Adrenal gland (tissue), 12 donors: ENCODE results near the gene QPCT. TPM values are rescaled to one million over a fixed set of nuclear protein-coding genes. Genes with fewer than 3 reads are reported as not detected.
"Not testable (repeated sequence)": the region's sequence is repeated elsewhere in the genome, so short reads cannot be mapped to it uniquely, and the experiment has no call there.

ENCODE experiments used
- DNase-seq, 7 donors: peaks; one replicate each; pipeline ENCODE4 v3.0.0-alpha.2; 2019 to 2020
- H3K27ac ChIP-seq, 5 donors: fragments of 200-600 bp; sonication (generic) in 4 of 5; 1 replicate in 3 of 5; 2 replicates in 2 of 5; pipeline versions ENCODE4 v1.5.1 to v1.8.0; 2016 to 2020; ENCODE audit warnings: mild to moderate bottlenecking in 1 of 5
- H3K27me3 ChIP-seq: fragments of 200-600 bp; 2 replicates; pipeline ENCODE4 v1.8.0; 2021
- H3K36me3 ChIP-seq, 2 donors: fragments of 200-600 bp; replicated peaks in 1 of 2; 1 replicate in 1 of 2; 2 replicates in 1 of 2; pipeline versions ENCODE4 v1.5.1 to v1.8.0; 2018 to 2022
- H3K4me1 ChIP-seq, 2 donors: fragments of 200-600 bp; replicated peaks in 1 of 2; 1 replicate in 1 of 2; 2 replicates in 1 of 2; pipeline versions ENCODE4 v1.5.1 to v1.8.0; 2018 to 2021
- H3K4me3 ChIP-seq, 4 donors: fragments of 200-600 bp; sonication (generic) in 3 of 4; one replicate each; pipeline ENCODE4 v1.5.1; 2016 to 2018
- H3K9me3 ChIP-seq, 3 donors: fragments of 200-600 bp; sonication (generic) in 1 of 3; replicated peaks in 1 of 3; 1 replicate in 2 of 3; 2 replicates in 1 of 3; pipeline versions ENCODE4 v1.5.1 to v1.8.0; 2016 to 2021
- POLR2A ChIP-seq, 2 donors: fragments of 450-650 bp; IDR thresholded peaks; one replicate each; pipeline ENCODE4 v1.6.1; 2017; ENCODE audit warnings: antibody characterized with exemption in 2 of 2, mild to moderate bottlenecking in 2 of 2, moderate library complexity in 1 of 2
- WGBS, 4 donors: extraction: QIAGEN DNeasy Blood & Tissue Kit in 2 of 4; methylation state at CpG; one replicate each; pipeline versions ENCODE4 v1.1.5 to v1.1.7; 2013 to 2017; 5-methylcytosine and 5-hydroxymethylcytosine counted together
- intact Hi-C, 2 donors: fragments of 100-400 bp; cut with DNase I; formaldehyde crosslinking; loops; one replicate each; pipeline versions ENCODE4 v1.14.1 to v1.15.0; 2022 to 2023
- polyA plus RNA-seq, 3 donors: library from polyadenylated mRNA; stranded (reverse); fragments of 200-250 nt in 2 of 3; fragments of 350-450 nt in 1 of 3; fragmentation: Illumina TruSeq in 1 of 3; extraction: RNeasy Lipid Tissue Mini Kit (QIAGEN cat#74804) in 1 of 3; gene quantifications; one replicate each; pipeline ENCODE4 v1.2.3, GENCODE V29; 2013 to 2014
- total RNA-seq, 9 donors: library from RNA; depleted of rRNA in 4 of 9; stranded (reverse); fragments of >200 nt in 4 of 9; fragments of 120-200 nt in 1 of 9; fragmentation: NEBNext Ultra II Directional in 1 of 9; extraction: Animal tissue kit (Norgen Biotek cat#: 25700) in 1 of 9; gene quantifications; one replicate each; pipeline versions ENCODE4 v1.1.0 to v1.2.4, GENCODE V29; 2013 to 2023
- TF ChIP-seq, protein P1 (sequence below), 6 experiments: fragments of 450-650 bp in 4 of 6; fragments of 200-600 bp in 2 of 6; sonication (generic) in 1 of 6; IDR thresholded peaks; 1 replicate in 5 of 6; 2 replicates in 1 of 6; pipeline versions ENCODE4 v1.5.1 to v1.8.0; 2016 to 2021; ENCODE audit warnings: antibody characterized with exemption in 6 of 6, mild to moderate bottlenecking in 2 of 6, moderate library complexity in 1 of 6
- donor health status: healthy with polysubstance abuse.
- donor health status: Bipolar disorder and iron deficiency.
- donor health status: DM: yes; HTN: yes; CAD: no.
- donor health status: DM: no; HTN: no; CAD: no.
- donor health status: DM: no; HTN: no; CAD: no.
- donor health status: DM: yes; HTN: yes; CAD: no.

The QPCT gene
- total and polyA plus RNA-seq, 12 donors = 30.6 to 746 (median 192) TPM

DNA sequence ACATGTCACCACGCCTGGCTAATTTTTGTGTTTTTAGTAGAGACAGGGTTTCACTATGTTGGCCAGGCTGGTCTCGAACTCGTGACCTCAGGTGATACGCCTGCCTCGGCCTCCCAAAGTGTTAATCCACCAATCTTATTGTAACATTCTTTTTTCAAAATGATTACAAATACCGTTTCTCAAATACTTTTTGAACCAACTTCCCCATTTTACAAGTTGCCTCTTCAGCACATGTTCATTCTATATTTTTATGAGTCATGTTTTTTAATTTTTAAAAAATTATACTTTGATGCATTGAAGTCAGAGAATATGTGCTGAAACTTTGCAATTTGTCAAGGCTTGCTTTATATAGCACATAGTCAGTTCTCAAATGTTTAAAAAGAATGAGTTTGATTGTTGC, 58.2 kb downstream of the QPCT start:
- WGBS, 4 donors = 79 to 87% (median 85%) methylated on average over 6 of the region's 6 CpGs
- no peak for DNase-seq
- intact Hi-C loops = no loop called here
- H3K27ac ChIP-seq = no peak overlapping the region
- H3K9me3 ChIP-seq = no peaks in the 10 kb centered on the region
- no peaks in the 10 kb centered on the region for H3K36me3 ChIP-seq
- H3K27me3 ChIP-seq = no peaks in the 10 kb centered on the region
- H3K4me3 ChIP-seq = no peak overlapping the region
- H3K4me1 ChIP-seq = no peaks in the 10 kb centered on the region
- no peak for TF ChIP-seq POLR2A (IDR thresholded peaks at IDR 0.05)
- TF ChIP-seq, protein P1, sequence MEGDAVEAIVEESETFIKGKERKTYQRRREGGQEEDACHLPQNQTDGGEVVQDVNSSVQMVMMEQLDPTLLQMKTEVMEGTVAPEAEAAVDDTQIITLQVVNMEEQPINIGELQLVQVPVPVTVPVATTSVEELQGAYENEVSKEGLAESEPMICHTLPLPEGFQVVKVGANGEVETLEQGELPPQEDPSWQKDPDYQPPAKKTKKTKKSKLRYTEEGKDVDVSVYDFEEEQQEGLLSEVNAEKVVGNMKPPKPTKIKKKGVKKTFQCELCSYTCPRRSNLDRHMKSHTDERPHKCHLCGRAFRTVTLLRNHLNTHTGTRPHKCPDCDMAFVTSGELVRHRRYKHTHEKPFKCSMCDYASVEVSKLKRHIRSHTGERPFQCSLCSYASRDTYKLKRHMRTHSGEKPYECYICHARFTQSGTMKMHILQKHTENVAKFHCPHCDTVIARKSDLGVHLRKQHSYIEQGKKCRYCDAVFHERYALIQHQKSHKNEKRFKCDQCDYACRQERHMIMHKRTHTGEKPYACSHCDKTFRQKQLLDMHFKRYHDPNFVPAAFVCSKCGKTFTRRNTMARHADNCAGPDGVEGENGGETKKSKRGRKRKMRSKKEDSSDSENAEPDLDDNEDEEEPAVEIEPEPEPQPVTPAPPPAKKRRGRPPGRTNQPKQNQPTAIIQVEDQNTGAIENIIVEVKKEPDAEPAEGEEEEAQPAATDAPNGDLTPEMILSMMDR (IDR thresholded peaks at IDR 0.05) = no peak

DNA sequence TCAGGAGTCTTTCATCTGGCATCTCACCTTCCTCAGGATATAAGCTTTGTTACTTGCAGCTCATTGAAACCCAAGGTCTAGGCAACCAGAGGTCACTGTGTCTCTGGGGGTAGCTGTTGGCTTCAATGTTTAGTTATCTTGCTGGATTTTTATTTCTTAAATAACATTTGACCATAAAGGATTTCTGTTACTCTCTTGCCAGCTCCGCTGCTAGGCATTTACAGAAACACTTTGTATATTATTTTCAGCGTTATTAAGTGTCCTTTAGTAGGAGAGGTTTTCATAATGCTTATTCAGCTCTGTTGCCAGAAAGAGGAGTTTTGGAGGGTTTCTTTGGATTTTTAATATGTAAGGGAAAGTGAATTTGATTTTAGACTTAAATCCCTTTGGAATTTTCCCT, 61.4 kb downstream of the QPCT start:
- no peak overlapping the region for H3K27ac ChIP-seq

DNA sequence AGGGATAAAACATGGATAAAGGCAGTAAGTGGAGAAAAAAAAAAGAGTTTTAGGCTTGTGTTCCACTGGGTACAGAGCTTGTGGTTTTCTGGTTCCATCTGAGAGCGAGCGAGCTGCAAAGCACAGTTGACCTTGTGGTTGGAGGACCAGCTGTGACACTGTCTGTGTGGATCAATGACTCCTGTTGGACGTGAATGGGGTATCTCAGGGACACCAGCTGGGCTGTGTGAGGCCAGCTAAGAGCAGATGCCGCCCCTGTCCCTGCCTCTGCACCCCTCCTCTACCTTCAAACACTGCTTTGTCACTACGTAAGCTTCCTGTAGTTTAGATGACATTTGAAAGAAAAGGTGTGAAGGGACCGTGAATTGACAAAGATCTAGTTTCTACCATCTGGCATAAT, 67.8 kb downstream of the QPCT start:
- H3K4me1 ChIP-seq = peaks cover 0 to 6% of the 10 kb centered on the region in 2 donors
- no peak overlapping the region for H3K27ac ChIP-seq
- no peaks in the 10 kb centered on the region for H3K27me3 ChIP-seq
- 75 to 78% (median 77%) methylated on average over 6 of the region's 6 CpGs for WGBS, 4 donors
- H3K4me3 ChIP-seq = no peak overlapping the region
- no peaks in the 10 kb centered on the region for H3K9me3 ChIP-seq
- no peaks in the 10 kb centered on the region for H3K36me3 ChIP-seq
- DNase-seq = no peak
- intact Hi-C loops = loop anchor here (5.0 to 10.0 kb wide), 3 partner anchors 253 to 863 kb away; no protein-coding TSS in a partner anchor
- no peak for TF ChIP-seq POLR2A (IDR thresholded peaks at IDR 0.05)
- TF ChIP-seq, protein P1 (IDR thresholded peaks at IDR 0.05) = no peak

More for the DNA sequence above, 61.4 kb downstream of the QPCT start:
- H3K36me3 ChIP-seq = no peaks in the 10 kb centered on the region
- no peak for TF ChIP-seq POLR2A (IDR thresholded peaks at IDR 0.05)
- TF ChIP-seq, protein P1 (IDR thresholded peaks at IDR 0.05) = no peak
- DNase-seq = no peak
- no peak overlapping the region for H3K4me3 ChIP-seq
- H3K9me3 ChIP-seq = no peaks in the 10 kb centered on the region
- WGBS, 4 donors = 86 to 93% (median 91%) methylated on average over 2 of the region's 2 CpGs
- no peaks in the 10 kb centered on the region for H3K27me3 ChIP-seq
- intact Hi-C loops = no loop called here
- no peaks in the 10 kb centered on the region for H3K4me1 ChIP-seq

DNA sequence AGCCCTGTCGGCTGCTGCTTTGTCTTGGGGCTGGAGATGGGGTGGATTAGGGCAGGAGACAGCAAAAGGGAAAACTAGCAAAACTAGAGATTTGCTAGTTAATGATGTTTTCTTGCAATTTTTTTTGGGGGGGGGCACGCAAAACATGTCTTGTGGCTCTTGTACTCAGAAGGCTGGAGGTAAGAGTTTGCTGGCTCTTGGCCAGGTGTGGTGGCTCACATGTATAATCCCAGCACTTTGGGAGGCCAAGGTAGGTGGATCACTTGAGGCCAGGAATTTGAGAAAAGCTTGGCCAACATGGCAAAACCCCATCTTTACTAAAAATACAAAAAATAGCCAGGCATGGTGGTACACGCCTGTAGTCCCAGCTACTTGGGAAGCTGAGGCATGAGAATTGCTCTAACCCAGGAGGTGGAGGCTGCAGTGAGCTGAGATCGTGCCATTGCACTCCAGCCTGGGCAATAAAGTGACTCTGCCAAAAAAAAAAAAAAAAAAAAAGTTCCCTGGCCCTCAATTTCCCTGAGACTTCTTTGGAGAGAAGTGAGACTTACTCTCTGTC, 69.6 kb downstream of the QPCT start:
- not testable (repeated sequence) for H3K27ac ChIP-seq, DNase-seq

DNA sequence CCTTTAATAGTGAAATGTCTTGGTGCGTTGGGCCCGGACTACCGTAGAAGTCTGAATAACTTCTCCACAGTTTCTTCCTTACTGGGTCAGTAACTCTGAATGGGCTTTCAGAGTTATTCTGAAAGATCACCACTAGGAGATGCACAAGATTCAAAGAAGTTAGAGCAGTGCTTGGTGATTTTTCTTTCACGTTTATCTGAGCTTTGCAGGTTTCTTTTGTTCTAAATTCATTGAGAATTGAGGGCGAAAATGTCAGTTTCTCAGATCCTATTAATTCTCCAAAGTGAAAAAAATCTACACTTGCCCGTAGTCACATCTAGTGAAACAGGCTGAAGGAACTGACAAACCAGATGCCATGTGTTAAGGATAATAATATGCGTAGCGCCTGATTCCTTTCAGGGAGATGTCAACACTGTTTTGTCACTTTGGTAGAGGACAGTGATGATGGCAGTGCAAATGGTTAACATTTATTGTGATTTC, 70.1 kb downstream of the QPCT start:
- 24 to 32% (median 25%) methylated on average over 8 of the region's 8 CpGs for WGBS, 4 donors
- intact Hi-C loops = loop anchor here (5.0 to 10.0 kb wide), 3 partner anchors 250 to 860 kb away; no protein-coding TSS in a partner anchor
- H3K36me3 ChIP-seq = no peaks in the 10 kb centered on the region
- H3K27ac ChIP-seq = no peak overlapping the region
- H3K4me1 ChIP-seq = peaks cover 0 to 6% of the 10 kb centered on the region in 2 donors
- DNase-seq = peak in 1 of 7 donors; percentile 9
- H3K27me3 ChIP-seq = no peaks in the 10 kb centered on the region
- H3K4me3 ChIP-seq = no peak overlapping the region
- TF ChIP-seq, protein P1 (IDR thresholded peaks at IDR 0.05) = peak; percentile 77 to 98 (median 93)
- no peak for TF ChIP-seq POLR2A (IDR thresholded peaks at IDR 0.05)
- H3K9me3 ChIP-seq = no peaks in the 10 kb centered on the region

More for the DNA sequence above, 69.6 kb downstream of the QPCT start:
- not testable (repeated sequence) for H3K36me3 ChIP-seq, H3K4me1 ChIP-seq, H3K4me3 ChIP-seq, H3K27me3 ChIP-seq, H3K9me3 ChIP-seq
- intact Hi-C loops = loop anchor here (5.0 to 10.0 kb wide), 3 partner anchors 251 to 861 kb away; no protein-coding TSS in a partner anchor
- 67 to 82% (median 78%) methylated on average over 4 of the region's 4 CpGs for WGBS, 4 donors
